HepG2 (cell line): ENCODE data around the gene FANCG. TPM values are rescaled to one million over a fixed set of nuclear protein-coding genes. Genes with fewer than 3 reads are reported as not detected.

ENCODE experiments used
- CHD2 ChIP-seq: IDR thresholded peaks from 2 replicates; pipeline ENCODE4 v1.6.1; 2011; ENCODE audit warnings: low read depth, low read length, improper control_type of control experiment
- ERF ChIP-seq: IDR thresholded peaks from 2 replicates; pipeline ENCODE4 v1.6.1; 2018; ENCODE audit warnings: missing biosample characterization, missing genetic modification reagents
- FOSL2 ChIP-seq: sonication (generic); formaldehyde crosslinking; IDR thresholded peaks from 2 replicates; pipeline ENCODE4 v1.4.0; 2020; ENCODE audit warnings: missing genetic modification reagents
- FOXM1 ChIP-seq: sonication (generic); formaldehyde crosslinking; IDR thresholded peaks from 2 replicates; pipeline ENCODE4 v1.5.0; 2020; ENCODE audit warnings: missing genetic modification reagents
- FOXO4 ChIP-seq: sonication (generic); formaldehyde crosslinking; conservative IDR thresholded peaks from 2 replicates; pipeline ENCODE4 v1.8.1; 2023; ENCODE audit warnings: missing genetic modification reagents
- GRHL1 ChIP-seq: sonication (generic); formaldehyde crosslinking; conservative IDR thresholded peaks from 2 replicates; pipeline ENCODE4 v1.8.0; 2022; ENCODE audit warnings: missing genetic modification reagents
- HMGA1 ChIP-seq: sonication (generic); formaldehyde crosslinking; conservative IDR thresholded peaks from 2 replicates; pipeline ENCODE4 v1.4.0; 2020; ENCODE audit warnings: missing genetic modification reagents
- ISL2 ChIP-seq: sonication (generic); formaldehyde crosslinking; IDR thresholded peaks from 2 replicates; pipeline ENCODE4 v1.5.0; 2020; ENCODE audit warnings: missing genetic modification reagents
- LRRFIP1 ChIP-seq: sonication (generic); formaldehyde crosslinking; conservative IDR thresholded peaks from 2 replicates; pipeline ENCODE4 v1.4.0; 2020; ENCODE audit warnings: missing genetic modification reagents
- NFKBIZ ChIP-seq: IDR thresholded peaks from 2 replicates; pipeline ENCODE4 v1.6.1; 2018; ENCODE audit warnings: missing genetic modification reagents, missing compliant biosample characterization
- ONECUT2 ChIP-seq: sonication (generic); formaldehyde crosslinking; IDR thresholded peaks from 2 replicates; pipeline ENCODE4 v1.4.0; 2020; ENCODE audit warnings: missing genetic modification reagents
- RBFOX2 ChIP-seq: fragments of 200-400 bp; formaldehyde crosslinking; IDR thresholded peaks from 2 replicates; pipeline ENCODE4 v1.6.1; 2017; ENCODE audit warnings: low read depth, mild to moderate bottlenecking, low read length
- RBM39 ChIP-seq: fragments of 200-400 bp; formaldehyde crosslinking; IDR thresholded peaks from one replicate; pipeline ENCODE4 v1.6.1; 2018; ENCODE audit warnings: antibody characterized with exemption, mild to moderate bottlenecking, low read depth, low read length; ENCODE audit not compliant: poor library complexity, severe bottlenecking
- SATB2 ChIP-seq: sonication (generic); formaldehyde crosslinking; IDR thresholded peaks from 2 replicates; pipeline ENCODE4 v1.5.0; 2020; ENCODE audit warnings: missing genetic modification reagents
- SKIL ChIP-seq: sonication (generic); formaldehyde crosslinking; IDR thresholded peaks from 2 replicates; pipeline ENCODE4 v1.8.0; 2022; ENCODE audit warnings: missing genetic modification reagents, mild to moderate bottlenecking, moderate library complexity, borderline replicate concordance
- SOX13 ChIP-seq, 3 experiments: fragments of 450-650 bp in 1 of 3; sonication (generic) in 1 of 3; formaldehyde crosslinking in 1 of 3; IDR thresholded peaks in 2 of 3; conservative IDR thresholded peaks in 1 of 3; 2 replicates each; pipeline versions ENCODE4 v1.5.0 to v1.6.1; 2016 to 2020; ENCODE audit warnings: antibody characterized with exemption in 1 of 3, mild to moderate bottlenecking in 1 of 3, missing compliant biosample characterization in 1 of 3, missing genetic modification reagents in 1 of 3, moderate library complexity in 1 of 3
- TBL1XR1 ChIP-seq: fragments of 150-350 bp; IDR thresholded peaks from 2 replicates; pipeline ENCODE4 v1.6.1; 2014; ENCODE audit warnings: borderline replicate concordance, low read length; ENCODE audit not compliant: partially characterized antibody
- TCF7 ChIP-seq: sonication (generic); IDR thresholded peaks from 2 replicates; pipeline ENCODE4 v1.6.1; 2016; ENCODE audit warnings: antibody characterized with exemption, low read depth
- ZBTB21 ChIP-seq: sonication (generic); formaldehyde crosslinking; IDR thresholded peaks from 2 replicates; pipeline ENCODE4 v1.4.0; 2020; ENCODE audit warnings: missing genetic modification reagents
- ZFP36L2 ChIP-seq: sonication (generic); formaldehyde crosslinking; IDR thresholded peaks from 2 replicates; pipeline ENCODE4 v1.4.0; 2020; ENCODE audit warnings: missing genetic modification reagents
- ZKSCAN8 ChIP-seq: IDR thresholded peaks from 2 replicates; pipeline ENCODE4 v1.6.1; 2016; ENCODE audit warnings: borderline replicate concordance, missing genetic modification reagents, missing compliant biosample characterization
- ZNF207 ChIP-seq: fragments of 450-650 bp; IDR thresholded peaks from 2 replicates; pipeline ENCODE4 v1.6.1; 2016; ENCODE audit warnings: antibody characterized with exemption, borderline replicate concordance
- ZNF225 ChIP-seq: sonication (generic); formaldehyde crosslinking; IDR thresholded peaks from 2 replicates; pipeline ENCODE4 v1.4.0; 2020; ENCODE audit warnings: mild to moderate bottlenecking, missing genetic modification reagents
- ZNF253 ChIP-seq: sonication (generic); formaldehyde crosslinking; IDR thresholded peaks from 2 replicates; pipeline ENCODE4 v1.8.0; 2022; ENCODE audit warnings: mild to moderate bottlenecking, missing genetic modification reagents, borderline replicate concordance
- ZNF33B ChIP-seq: sonication (generic); formaldehyde crosslinking; IDR thresholded peaks from 2 replicates; pipeline ENCODE4 v1.5.1; 2020; ENCODE audit warnings: mild to moderate bottlenecking, missing genetic modification reagents
- polyA plus RNA-seq, 8 experiments: library from polyadenylated mRNA; depleted of rRNA in 3 of 8; stranded (reverse) in 7 of 8; unstranded in 1 of 8; fragments of >200 nt; fragmentation: Illumina TruSeq in 4 of 8; extraction: Trizol in 4 of 8; gene quantifications; 2 replicates each; pipeline versions ENCODE4 v1.2.1 to v1.2.3, GENCODE V29; 2011 to 2016; ENCODE audit warnings: low read depth in 4 of 8, missing spikeins in 1 of 8, mixed read lengths in 1 of 8; ENCODE audit not compliant: insufficient read depth in 1 of 8
- total RNA-seq, 5 experiments: library from RNA; depleted of rRNA; stranded (reverse); fragments of >200 nt; fragmentation: Illumina TruSeq; extraction: Trizol; gene quantifications; 2 replicates each; pipeline ENCODE4 v1.2.3, GENCODE V29; 2016; ENCODE audit warnings: low read depth in 1 of 5

The FANCG gene
- total and polyA plus RNA-seq, 2 of the 13 experiments (the other 11 are each of a cell fraction or from before 2014, with no cell fraction given) = 14.4 to 45.1 TPM

- TF ChIP-seq FOXO4 (CRISPR knock-in tag) (no peak), ZNF33B (CRISPR knock-in tag) (no peak), SATB2 (CRISPR knock-in tag) (no peak), HMGA1 (CRISPR knock-in tag) (no peak), FOXM1 (CRISPR knock-in tag) (no peak), ZNF207 (no peak), SKIL (CRISPR knock-in tag) (no peak), ZNF253 (CRISPR knock-in tag) (no peak), FOSL2 (CRISPR knock-in tag) (no peak), GRHL1 (no peak), ZBTB21 (CRISPR knock-in tag) (no peak), TCF7 (no peak), LRRFIP1 (CRISPR knock-in tag) (no peak), ONECUT2 (CRISPR knock-in tag) (no peak), CHD2 (no peak), RBM39 (no peak), NFKBIZ (no peak), ZNF225 (no peak), SOX13 (IDR thresholded peaks at IDR 0.05) (no peak), SOX13 (CRISPR knock-in tag; conservative IDR thresholded peaks at IDR 0.05 in 1 of 2, IDR thresholded peaks at IDR 0.05 in 1 of 2) (no peak), RBFOX2 (no peak), TBL1XR1 (no peak), ZKSCAN8 (CRISPR knock-in tag) (no peak), ERF (CRISPR knock-in tag) (no peak), ZFP36L2 (CRISPR knock-in tag) (no peak), ISL2 (CRISPR knock-in tag) (no peak)
These were observed 36.8 kb upstream of the FANCG start (continued) for GRCh38 chr9:35116539-35116897.
